Breast epithelium (tissue), 4 donors: Measurements from ENCODE around the gene RPS2. TPM values are rescaled to one million over a fixed set of nuclear protein-coding genes. Genes with fewer than 3 reads are reported as not detected.
A peak's percentile ranks its signal among the peaks of the same experiment; 100 is the strongest.
"Not testable (repeated sequence)": the region's sequence is repeated elsewhere in the genome, so short reads cannot be mapped to it uniquely, and the experiment has no call there.

Source experiments
- DNase-seq, 2 donors: peaks; one replicate each; pipeline ENCODE4 v3.0.0-alpha.2; 2019; ENCODE audit warnings: low spot score in 2 of 2
- H3K27ac ChIP-seq, 2 donors: fragments of 200-600 bp; sonication (generic) in 1 of 2; one replicate each; pipeline ENCODE4 v1.5.1; 2016 to 2019; ENCODE audit warnings: mild to moderate bottlenecking in 1 of 2
- H3K27me3 ChIP-seq, 2 donors: fragments of 200-600 bp; sonication (generic) in 1 of 2; one replicate each; pipeline versions ENCODE4 v1.5.1 to v1.6.0; 2017 to 2019; ENCODE audit warnings: control low read depth in 1 of 2, mild to moderate bottlenecking in 1 of 2
- H3K36me3 ChIP-seq: fragments of 200-600 bp; one replicate; pipeline ENCODE4 v1.5.1; 2019
- H3K4me1 ChIP-seq, 2 donors: fragments of 200-600 bp; sonication (generic); one replicate each; pipeline ENCODE4 v1.5.1; 2016 to 2019; ENCODE audit warnings: control low read depth in 1 of 2
- H3K4me3 ChIP-seq, 3 donors: fragments of 200-600 bp; sonication (generic); 1 replicate in 2 of 3; 2 replicates in 1 of 3; pipeline ENCODE4 v1.5.1; 2016 to 2019; ENCODE audit warnings: mild to moderate bottlenecking in 3 of 3, moderate library complexity in 2 of 3
- H3K9me3 ChIP-seq, 2 donors: fragments of 200-600 bp; sonication (generic) in 1 of 2; one replicate each; pipeline ENCODE4 v1.5.1; 2016 to 2019; ENCODE audit warnings: control low read depth in 1 of 2
- CTCF ChIP-seq, 3 donors: fragments of 450-650 bp; IDR thresholded peaks; one replicate each; pipeline ENCODE4 v1.5.1; 2016 to 2017; ENCODE audit warnings: antibody characterized with exemption in 3 of 3, mild to moderate bottlenecking in 3 of 3, moderate library complexity in 3 of 3
- POLR2A ChIP-seq: fragments of 450-650 bp; IDR thresholded peaks from one replicate; pipeline ENCODE4 v1.6.1; 2016; ENCODE audit warnings: antibody characterized with exemption, mild to moderate bottlenecking, moderate library complexity
- POLR2AphosphoS5 ChIP-seq, 3 donors: sonication (generic); formaldehyde crosslinking; IDR thresholded peaks; one replicate each; pipeline ENCODE4 v1.6.1; 2017; ENCODE audit warnings: antibody characterized with exemption in 3 of 3
- intact Hi-C: fragments of 100-400 bp; cut with DNase I; formaldehyde crosslinking; loops from one replicate; pipeline ENCODE4 v1.15.1; 2023; ENCODE audit warnings: low total_unique reads
- total RNA-seq, 3 donors: library from RNA; depleted of rRNA; stranded (reverse); fragments of >200 nt; gene quantifications; one replicate each; pipeline ENCODE4 v1.1.0, GENCODE V29; 2016

The RPS2 gene
- total RNA-seq, 3 donors from 2014 or later: 1,340 to 2,607 (median 1,661) TPM

GRCh38 chr16:1960665-1961630 is 3.7 kb downstream of the RPS2 start:
- H3K36me3 ChIP-seq: no peaks in the 10 kb centered on the region
- H3K27ac ChIP-seq: no peak overlapping the region
- peaks cover 5 to 15% of the 10 kb centered on the region in 2 donors for H3K4me1 ChIP-seq
- no peak for TF ChIP-seq POLR2A
- no peak for TF ChIP-seq CTCF (IDR thresholded peaks at IDR 0.05)
- TF ChIP-seq POLR2AphosphoS5 (IDR thresholded peaks at IDR 0.05): peak in 1 of 3 donors; percentile 21
- no peaks in the 10 kb centered on the region for H3K9me3 ChIP-seq
- no peaks in the 10 kb centered on the region for H3K27me3 ChIP-seq
- intact Hi-C loops: no loop called here
- peak overlapping the region in 2 of 3 donors; percentile 79 to 85 for H3K4me3 ChIP-seq
- no peak for DNase-seq

- peak within 1 kb of the TSS; percentile 75 to 82 for H3K27ac ChIP-seq
- intact Hi-C loops: loop anchor here (5.0 to 10.0 kb wide), 2 partner anchors 175 to 957 kb away; partner anchors contain the start of gene PKD1
- DNase-seq: peak; percentile 75 to 90
- H3K9me3 ChIP-seq: no peaks in the 10 kb centered on the region
- peak; percentile 55 to 75 (median 71) for TF ChIP-seq POLR2AphosphoS5 (IDR thresholded peaks at IDR 0.05)
- peak in 2 of 3 donors; percentile 27 to 40 for TF ChIP-seq CTCF (IDR thresholded peaks at IDR 0.05)
- no peak for TF ChIP-seq POLR2A
- no peaks in the 10 kb centered on the region for H3K27me3 ChIP-seq
- no peaks in the 10 kb centered on the region for H3K36me3 ChIP-seq
- peak within 1 kb of the TSS; percentile 68 to 85 (median 79) for H3K4me3 ChIP-seq
- peaks cover 2 to 10% of the 10 kb centered on the region in 2 donors for H3K4me1 ChIP-seq
Observed at GRCh38 chr16:1959269-1960039, 5.2 kb downstream of the RPS2 start, which contains the start of gene NDUFB10. TSS of gene NDUFB10 (plus strand) at chr16:1959538. CDS start at chr16:1959625, 87 bp downstream.

DNA sequence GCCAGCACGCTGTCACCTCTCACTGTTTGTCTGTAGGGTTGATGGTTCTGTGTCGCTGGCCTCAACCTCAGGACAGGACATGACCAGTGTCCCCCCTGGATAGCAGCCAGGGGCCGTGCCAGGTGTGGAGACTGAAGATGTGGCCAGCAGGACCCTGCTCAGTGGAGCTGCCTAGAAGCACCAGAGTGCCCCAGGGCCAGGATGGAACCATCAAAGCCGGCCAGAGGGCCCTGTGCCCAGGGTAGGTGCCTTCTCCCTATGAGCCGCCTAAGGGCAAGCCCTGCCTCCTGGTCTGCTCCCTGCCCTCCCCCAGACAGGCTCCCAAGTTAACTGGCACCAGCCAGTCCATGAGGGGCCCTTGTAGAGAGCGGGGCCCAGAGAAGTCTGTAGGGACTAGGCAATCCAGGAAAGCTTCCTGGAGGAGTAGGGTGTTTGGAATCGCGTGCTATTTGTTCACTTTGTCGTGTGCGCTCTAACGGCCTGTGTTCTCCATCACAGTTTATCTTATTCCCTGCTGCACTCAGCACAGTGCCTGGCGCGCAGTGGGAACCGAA is 5.8 kb downstream of the RPS2 start:
- H3K27me3 ChIP-seq: no peaks in the 10 kb centered on the region
- H3K36me3 ChIP-seq: no peaks in the 10 kb centered on the region
- DNase-seq: no peak
- peak overlapping the region; percentile 68 to 85 (median 79) for H3K4me3 ChIP-seq
- no peaks in the 10 kb centered on the region for H3K9me3 ChIP-seq
- peak overlapping the region; percentile 75 to 82 for H3K27ac ChIP-seq
- TF ChIP-seq POLR2AphosphoS5 (IDR thresholded peaks at IDR 0.05): no peak
- no peak for TF ChIP-seq CTCF (IDR thresholded peaks at IDR 0.05)
- TF ChIP-seq POLR2A: no peak
- intact Hi-C loops: loop anchor here (5.0 to 10.0 kb wide), 2 partner anchors 176 to 956 kb away; partner anchors contain the start of gene PKD1
- peaks cover 2 to 10% of the 10 kb centered on the region in 2 donors for H3K4me1 ChIP-seq

GRCh38 chr16:1958143-1958491 is 6.5 kb downstream of the RPS2 start:
- H3K4me3 ChIP-seq, DNase-seq: not testable (repeated sequence)
- intact Hi-C loops: loop anchor here (5.0 to 10.0 kb wide), 2 partner anchors 177 to 956 kb away; partner anchors contain the start of gene PKD1

GRCh38 chr16:1957434-1958142 is 7.0 kb downstream of the RPS2 start:
- H3K27ac ChIP-seq, DNase-seq, H3K36me3 ChIP-seq, H3K27me3 ChIP-seq, H3K4me1 ChIP-seq, H3K4me3 ChIP-seq, H3K9me3 ChIP-seq: not testable (repeated sequence)
- intact Hi-C loops: loop anchor here (5.0 to 10.0 kb wide), 2 partner anchors 177 to 955 kb away; partner anchors contain the start of gene PKD1

More at GRCh38 chr16:1958143-1958491, 6.5 kb downstream of the RPS2 start:
- not testable (repeated sequence) for H3K27me3 ChIP-seq, H3K36me3 ChIP-seq, H3K4me1 ChIP-seq, H3K9me3 ChIP-seq, H3K27ac ChIP-seq
